DND-41 (cell line): Measurements from ENCODE around the gene CHST3.

Source experiments
- ATAC-seq: fragments of 200-7000 bp; cut with Tn5 transposase; 3 replicates; pipeline ENCODE4 v1.9.1; 2021; ENCODE audit warnings: low read depth; ENCODE audit not compliant: insufficient read depth
- DNase-seq: peaks from one replicate; pipeline ENCODE4 v3.0.0-alpha.2; 2020
- H2AFZ ChIP-seq: 2 replicates; pipeline ENCODE4 v1.6.0; 2012; ENCODE audit warnings: low read depth, low read length
- H3K27ac ChIP-seq: 2 replicates; pipeline ENCODE4 v1.5.1; 2012; ENCODE audit warnings: low read length, inconsistent platforms
- H3K27me3 ChIP-seq: fragments of 200-600 bp; sonication (generic); 2 replicates; pipeline ENCODE4 v1.6.0; 2012; ENCODE audit warnings: low read length, mild to moderate bottlenecking, inconsistent platforms; ENCODE audit not compliant: insufficient read depth, poor library complexity
- H3K36me3 ChIP-seq: 2 replicates; pipeline ENCODE4 v1.5.1; 2012; ENCODE audit warnings: low read length, inconsistent platforms; ENCODE audit not compliant: insufficient read depth
- H3K4me1 ChIP-seq: 2 replicates; pipeline ENCODE4 v1.5.1; 2012; ENCODE audit warnings: mild to moderate bottlenecking, low read length; ENCODE audit not compliant: insufficient read depth
- H3K4me2 ChIP-seq: 2 replicates; pipeline ENCODE4 v1.6.0; 2012; ENCODE audit warnings: mild to moderate bottlenecking, moderate library complexity, low read length, inconsistent platforms; ENCODE audit not compliant: insufficient read depth
- H3K4me3 ChIP-seq, 2 experiments: fragments of 200-600 bp in 1 of 2; shearing (Covaris generic) in 1 of 2; 2 replicates each; pipeline ENCODE4 v1.5.1; 2012 to 2016; ENCODE audit warnings: inconsistent platforms in 2 of 2, low read length in 2 of 2, mild to moderate bottlenecking in 2 of 2, low read depth in 1 of 2, moderate library complexity in 1 of 2
- H3K79me2 ChIP-seq: 2 replicates; pipeline ENCODE4 v1.6.0; 2012; ENCODE audit warnings: low read length, inconsistent platforms; ENCODE audit not compliant: insufficient read depth
- H3K9ac ChIP-seq: 2 replicates; pipeline ENCODE4 v1.6.0; 2012; ENCODE audit warnings: low read depth, mild to moderate bottlenecking, inconsistent platforms, low read length, moderate library complexity
- H3K9me3 ChIP-seq: 2 replicates; pipeline ENCODE4 v1.5.1; 2012; ENCODE audit warnings: low read length, moderate library complexity, mild to moderate bottlenecking, inconsistent platforms; ENCODE audit not compliant: insufficient read depth, severe bottlenecking
- H4K20me1 ChIP-seq: 2 replicates; pipeline ENCODE4 v1.6.0; 2012; ENCODE audit warnings: low read length; ENCODE audit not compliant: insufficient read depth
- CTCF ChIP-seq: IDR thresholded peaks from 2 replicates; pipeline ENCODE4 v1.5.1; 2012; ENCODE audit warnings: borderline replicate concordance, low read length, moderate library complexity, mild to moderate bottlenecking; ENCODE audit not compliant: poor library complexity, severe bottlenecking; ENCODE audit errors: extremely low read depth
- EZH2 ChIP-seq: IDR thresholded peaks from 3 replicates; pipeline ENCODE4 v1.6.1; 2012; ENCODE audit warnings: borderline replicate concordance, low read depth, mild to moderate bottlenecking, moderate library complexity, low read length, inconsistent platforms; ENCODE audit not compliant: severe bottlenecking

Gene CHST3

GRCh38 chr10:71950683-71951082 is 13.5 kb upstream of the CHST3 start:
- no peaks in the 10 kb centered on the region for H4K20me1 ChIP-seq
- H2AFZ ChIP-seq = no peak overlapping the region
- H3K4me2 ChIP-seq = no peak overlapping the region
- no peaks in the 10 kb centered on the region for H3K4me1 ChIP-seq
- no peak for TF ChIP-seq CTCF
- no peak for TF ChIP-seq EZH2
- H3K27me3 ChIP-seq = no peaks in the 10 kb centered on the region
- ATAC-seq = no peak
- no peak overlapping the region for H3K27ac ChIP-seq
- no peaks in the 10 kb centered on the region for H3K36me3 ChIP-seq
- no peak overlapping the region for H3K9ac ChIP-seq
- peaks cover 37% of the 10 kb centered on the region for H3K9me3 ChIP-seq
- no peak overlapping the region for H3K4me3 ChIP-seq
- no peak for DNase-seq
- no peaks in the 10 kb centered on the region for H3K79me2 ChIP-seq

- Histone ChIP-seq H3K27ac (no peak overlapping the region), H2AFZ (no peak overlapping the region), H3K4me2 (no peak overlapping the region), H3K4me3 (no peak overlapping the region), H3K36me3 (no peaks in the 10 kb centered on the region), H3K79me2 (no peaks in the 10 kb centered on the region), H4K20me1 (no peaks in the 10 kb centered on the region), H3K4me1 (no peaks in the 10 kb centered on the region), H3K9me3 (peaks cover 23% of the 10 kb centered on the region), H3K9ac (no peak overlapping the region), H3K27me3 (no peaks in the 10 kb centered on the region)
- ATAC-seq (no peak), DNase-seq (no peak)
- TF ChIP-seq EZH2 = no peak
These were observed 11.4 kb upstream of the CHST3 start for GRCh38 chr10:71952745-71953144.

- no peak overlapping the region for H3K27ac ChIP-seq
- no peaks in the 10 kb centered on the region for H3K79me2 ChIP-seq
- no peaks in the 10 kb centered on the region for H3K27me3 ChIP-seq
- no peak for ATAC-seq
- H3K9me3 ChIP-seq = peaks cover 18% of the 10 kb centered on the region
- no peaks in the 10 kb centered on the region for H3K4me1 ChIP-seq
- no peak overlapping the region for H3K4me3 ChIP-seq
- H3K36me3 ChIP-seq = no peaks in the 10 kb centered on the region
- no peak overlapping the region for H2AFZ ChIP-seq
- TF ChIP-seq CTCF (no peak), EZH2 (no peak)
- H4K20me1 ChIP-seq = no peaks in the 10 kb centered on the region
- no peak overlapping the region for H3K9ac ChIP-seq
- DNase-seq = no peak
- H3K4me2 ChIP-seq = no peak overlapping the region
These were observed 6.5 kb upstream of the CHST3 start for GRCh38 chr10:71957546-71958275.

GRCh38 chr10:71959526-71959925 is 4.7 kb upstream of the CHST3 start:
- Histone ChIP-seq H3K9ac (no peak overlapping the region), H3K36me3 (no peaks in the 10 kb centered on the region), H3K27ac (no peak overlapping the region), H3K27me3 (no peaks in the 10 kb centered on the region), H3K4me2 (no peak overlapping the region), H2AFZ (no peak overlapping the region), H4K20me1 (no peaks in the 10 kb centered on the region), H3K4me1 (no peaks in the 10 kb centered on the region), H3K9me3 (peaks cover 15% of the 10 kb centered on the region), H3K79me2 (no peaks in the 10 kb centered on the region), H3K4me3 (no peak overlapping the region)
- ATAC-seq (no peak), DNase-seq (no peak)
- TF ChIP-seq EZH2 (no peak), CTCF (no peak)
